HEK293 (cell line): Measurements from ENCODE around the gene LGI1.

Experiments
- CTCF ChIA-PET: fragments of 350-600 bp; formaldehyde crosslinking; extraction: SDS; loops from one replicate; lab custom pipeline; 2021; ENCODE audit warnings: antibody characterized with exemption; lab: Yijun Ruan, JAX
- POLR2A ChIA-PET: fragments of 300-600 bp; formaldehyde crosslinking; extraction: SDS; loops from one replicate; lab custom pipeline; 2020; ENCODE audit warnings: antibody characterized with exemption, inconsistent platforms; lab: Yijun Ruan, JAX
- H3K27ac ChIP-seq: fragments of 200-500 bp; sonication (Bioruptor generic); 2 replicates; pipeline ENCODE4 v1.5.1; 2014; ENCODE audit warnings: low read depth, low read length, control low read depth, inconsistent platforms; ENCODE audit errors: extremely low read depth
- H3K36me3 ChIP-seq, 2 experiments: fragments of 200-500 bp in 1 of 2; sonication (Bioruptor generic) in 1 of 2; 1 replicate in 1 of 2; 2 replicates in 1 of 2; pipeline ENCODE4 v1.5.1; 2014 to 2017; ENCODE audit warnings: inconsistent platforms in 2 of 2, low read length in 2 of 2; ENCODE audit not compliant: control insufficient read depth in 2 of 2, insufficient read depth in 1 of 2
- H3K4me1 ChIP-seq: fragments of 200-500 bp; sonication (Bioruptor generic); 2 replicates; pipeline ENCODE4 v1.5.1; 2014; ENCODE audit warnings: mild to moderate bottlenecking, low read length, inconsistent platforms; ENCODE audit not compliant: control insufficient read depth, insufficient read depth
- H3K4me3 ChIP-seq: 2 replicates; pipeline ENCODE4 v1.5.1; 2011; ENCODE audit warnings: low read depth, mild to moderate bottlenecking, control low read depth, low read length, moderate library complexity
- H3K9me3 ChIP-seq: fragments of 200-500 bp; sonication (Bioruptor generic); 2 replicates; pipeline ENCODE4 v1.5.1; 2014; ENCODE audit warnings: low read depth, low read length, inconsistent platforms; ENCODE audit not compliant: control insufficient read depth, insufficient read depth
- EGR2 ChIP-seq: fragments of 450-650 bp; formaldehyde crosslinking; IDR thresholded peaks from 2 replicates; pipeline ENCODE4 v1.5.1; 2016; ENCODE audit warnings: low read depth, missing biosample characterization, missing genetic modification characterization
- ELK4 ChIP-seq: IDR thresholded peaks from 2 replicates; pipeline ENCODE4 v1.6.1; 2011; ENCODE audit warnings: mild to moderate bottlenecking, low read depth, low read length, borderline replicate concordance
- MEIS1 ChIP-seq: sonication (generic); formaldehyde crosslinking; IDR thresholded peaks from 2 replicates; pipeline ENCODE4 v1.8.1; 2022; ENCODE audit warnings: missing genetic modification reagents, mild to moderate bottlenecking, borderline replicate concordance
- PRDM10 ChIP-seq: fragments of 450-650 bp; formaldehyde crosslinking; IDR thresholded peaks from 2 replicates; pipeline ENCODE4 v1.5.1; 2016; ENCODE audit warnings: missing biosample characterization, missing genetic modification characterization
- WT1 ChIP-seq: fragments of 450-650 bp; formaldehyde crosslinking; IDR thresholded peaks from 2 replicates; pipeline ENCODE4 v1.5.1; 2016; ENCODE audit warnings: missing biosample characterization, missing genetic modification characterization
- YY2 ChIP-seq: fragments of 450-650 bp; formaldehyde crosslinking; IDR thresholded peaks from 2 replicates; pipeline ENCODE4 v1.5.1; 2016; ENCODE audit warnings: missing biosample characterization, missing genetic modification characterization
- ZBTB7A ChIP-seq: fragments of 450-650 bp; formaldehyde crosslinking; IDR thresholded peaks from 2 replicates; pipeline ENCODE4 v1.5.1; 2016; ENCODE audit warnings: low read depth, missing biosample characterization, missing genetic modification characterization
- ZFHX2 ChIP-seq: fragments of 450-650 bp; formaldehyde crosslinking; conservative IDR thresholded peaks from 2 replicates; pipeline ENCODE4 v1.5.1; 2016; ENCODE audit warnings: missing biosample characterization, missing genetic modification characterization
- ZNF16 ChIP-seq: fragments of 450-650 bp; formaldehyde crosslinking; IDR thresholded peaks from 2 replicates; pipeline ENCODE4 v1.5.1; 2016; ENCODE audit warnings: low read depth, missing biosample characterization, missing genetic modification characterization
- ZNF169 ChIP-seq: fragments of 450-650 bp; formaldehyde crosslinking; IDR thresholded peaks from 2 replicates; pipeline ENCODE4 v1.5.1; 2016; ENCODE audit warnings: missing biosample characterization, missing genetic modification characterization
- ZNF18 ChIP-seq: fragments of 450-650 bp; formaldehyde crosslinking; IDR thresholded peaks from 2 replicates; pipeline ENCODE4 v1.5.1; 2016; ENCODE audit warnings: missing biosample characterization, missing genetic modification characterization
- ZNF211 ChIP-seq: fragments of 450-650 bp; formaldehyde crosslinking; IDR thresholded peaks from 2 replicates; pipeline ENCODE4 v1.5.1; 2016; ENCODE audit warnings: low read depth, missing biosample characterization, missing genetic modification characterization
- ZNF239 ChIP-seq: fragments of 450-650 bp; formaldehyde crosslinking; IDR thresholded peaks from 2 replicates; pipeline ENCODE4 v1.5.1; 2016; ENCODE audit warnings: missing biosample characterization, missing genetic modification characterization
- ZNF341 ChIP-seq: fragments of 450-650 bp; formaldehyde crosslinking; IDR thresholded peaks from 2 replicates; pipeline ENCODE4; 2016; ENCODE audit warnings: low read depth, missing biosample characterization, missing genetic modification characterization
- ZNF449 ChIP-seq: fragments of 450-650 bp; formaldehyde crosslinking; IDR thresholded peaks from 2 replicates; pipeline ENCODE4 v1.5.1; 2017; ENCODE audit warnings: missing biosample characterization, mild to moderate bottlenecking, missing genetic modification characterization, moderate library complexity
- ZNF488 ChIP-seq: fragments of 450-650 bp; formaldehyde crosslinking; IDR thresholded peaks from 2 replicates; pipeline ENCODE4 v1.5.1; 2016; ENCODE audit warnings: missing biosample characterization, missing genetic modification characterization
- ZNF548 ChIP-seq: fragments of 450-650 bp; formaldehyde crosslinking; IDR thresholded peaks from 2 replicates; pipeline ENCODE4 v1.5.1; 2016; ENCODE audit warnings: missing biosample characterization, missing genetic modification characterization
- ZNF610 ChIP-seq: fragments of 450-650 bp; formaldehyde crosslinking; IDR thresholded peaks from 2 replicates; pipeline ENCODE4 v1.5.1; 2016; ENCODE audit warnings: missing biosample characterization, missing genetic modification characterization, borderline replicate concordance
- ZNF624 ChIP-seq: fragments of 450-650 bp; formaldehyde crosslinking; IDR thresholded peaks from 2 replicates; pipeline ENCODE4 v1.5.1; 2017; ENCODE audit warnings: missing biosample characterization, missing genetic modification characterization
- ZNF677 ChIP-seq: fragments of 450-650 bp; IDR thresholded peaks from 2 replicates; pipeline ENCODE4 v1.5.0; 2018; ENCODE audit warnings: missing biosample characterization, mild to moderate bottlenecking, missing genetic modification characterization, moderate library complexity
- ZSCAN18 ChIP-seq: fragments of 450-650 bp; formaldehyde crosslinking; IDR thresholded peaks from 2 replicates; pipeline ENCODE4 v1.5.1; 2016; ENCODE audit warnings: missing biosample characterization, missing genetic modification characterization
- ZSCAN30 ChIP-seq: fragments of 450-650 bp; IDR thresholded peaks from 2 replicates; pipeline ENCODE4 v1.5.1; 2018; ENCODE audit warnings: missing biosample characterization, mild to moderate bottlenecking, missing genetic modification characterization, moderate library complexity

The LGI1 gene

GRCh38 chr10:93773120-93773519 is 15.4 kb downstream of the LGI1 start:
- CTCF ChIA-PET: interaction anchor here (0.6 to 1.1 kb wide), 6 partner anchors 21 to 442 kb away, joined by 3 to 6 read pairs (median 4); no protein-coding TSS in a partner anchor
- POLR2A ChIA-PET: no interaction called here

GRCh38 chr10:93773705-93774104 is 16.0 kb downstream of the LGI1 start:
- Histone ChIP-seq H3K36me3 (no peaks in the 10 kb centered on the region), H3K27ac (no peak overlapping the region), H3K9me3 (no peaks in the 10 kb centered on the region), H3K4me1 (no peaks in the 10 kb centered on the region), H3K4me3 (no peak overlapping the region)
- ChIA-PET CTCF (interaction anchor here (0.6 to 1.1 kb wide), 3 partner anchors 22 to 442 kb away, joined by 3 read pairs; no protein-coding TSS in a partner anchor), POLR2A (no interaction called here)
- TF ChIP-seq ZNF488 (tag by site-specific recombination) (no peak), YY2 (tag by site-specific recombination) (no peak), ZNF449 (tag by site-specific recombination) (no peak), ZFHX2 (tag by site-specific recombination) (peak; percentile 43), ZBTB7A (tag by site-specific recombination) (no peak), EGR2 (tag by site-specific recombination) (0 out of 2 replicates have a peak, but pooled peaks have one; percentile 15), ZNF341 (tag by site-specific recombination) (no peak), ELK4 (no peak), ZNF18 (tag by site-specific recombination) (no peak), ZSCAN30 (no peak), PRDM10 (tag by site-specific recombination) (no peak), ZNF239 (tag by site-specific recombination) (no peak)

More at GRCh38 chr10:93773120-93773519, 15.4 kb downstream of the LGI1 start:
- TF ChIP-seq ZNF624 (tag by site-specific recombination) (no peak), ZNF211 (tag by site-specific recombination) (no peak), ZNF610 (no peak), ZNF16 (tag by site-specific recombination) (no peak), ZNF18 (tag by site-specific recombination) (no peak), ZNF548 (tag by site-specific recombination) (no peak), ZNF677 (no peak), ZNF169 (tag by site-specific recombination) (no peak), ZSCAN18 (tag by site-specific recombination) (no peak), WT1 (tag by site-specific recombination) (no peak), MEIS1 (CRISPR knock-in tag) (no peak)
- Histone ChIP-seq H3K36me3 (no peaks in the 10 kb centered on the region), H3K27ac (no peak overlapping the region), H3K9me3 (no peaks in the 10 kb centered on the region), H3K4me3 (no peak overlapping the region), H3K4me1 (no peaks in the 10 kb centered on the region)
